Thyroid gland (tissue), 4 donors: ENCODE measurements around the gene TFB2M. TPM values are rescaled to one million over a fixed set of nuclear protein-coding genes. Genes with fewer than 3 reads are reported as not detected.

ENCODE experiments used
- DNase-seq, 2 donors: peaks; one replicate each; pipeline ENCODE4 v3.0.0-alpha.2; 2019
- H3K27ac ChIP-seq, 3 donors: fragments of 200-600 bp; sonication (generic); 1 replicate in 2 of 3; 2 replicates in 1 of 3; pipeline ENCODE4 v1.5.1; 2016 to 2019; ENCODE audit warnings: mild to moderate bottlenecking in 1 of 3, moderate library complexity in 1 of 3
- H3K27me3 ChIP-seq: fragments of 200-600 bp; sonication (generic); one replicate; pipeline ENCODE4 v1.5.1; 2019
- H3K36me3 ChIP-seq, 2 donors: fragments of 200-600 bp; sonication (generic); one replicate each; pipeline ENCODE4 v1.5.1; 2016 to 2019
- H3K4me1 ChIP-seq, 2 donors: fragments of 200-600 bp; sonication (generic); one replicate each; pipeline ENCODE4 v1.5.1; 2017 to 2019
- H3K4me3 ChIP-seq, 3 donors: fragments of 200-600 bp; sonication (generic); replicated peaks in 1 of 3; 1 replicate in 2 of 3; 2 replicates in 1 of 3; pipeline ENCODE4 v1.5.1; 2016; ENCODE audit warnings: mild to moderate bottlenecking in 1 of 3
- H3K9me3 ChIP-seq: fragments of 200-600 bp; sonication (generic); one replicate; pipeline ENCODE4 v1.5.1; 2017
- POLR2A ChIP-seq, 2 donors: fragments of 450-650 bp; IDR thresholded peaks; one replicate each; pipeline ENCODE4 v1.6.1; 2017; ENCODE audit warnings: antibody characterized with exemption in 2 of 2, mild to moderate bottlenecking in 2 of 2, moderate library complexity in 1 of 2
- WGBS, 2 donors: methylation state at CpG; one replicate each; pipeline ENCODE4 v1.1.5; 2017; 5-methylcytosine and 5-hydroxymethylcytosine counted together
- intact Hi-C: fragments of 100-400 bp; cut with DNase I; formaldehyde crosslinking; loops from one replicate; pipeline ENCODE4 v1.15.1; 2023
- total RNA-seq, 4 donors: library from RNA; depleted of rRNA; stranded (reverse); fragments of >200 nt; gene quantifications; one replicate each; pipeline ENCODE4 v1.2.3, GENCODE V29; 2016
- TF ChIP-seq, protein P1 (sequence below), 6 experiments: fragments of 200-600 bp in 3 of 6; fragments of 450-650 bp in 3 of 6; sonication (generic) in 3 of 6; IDR thresholded peaks; one replicate each; pipeline ENCODE4 v1.5.1; 2016 to 2019; ENCODE audit warnings: antibody characterized with exemption in 6 of 6, mild to moderate bottlenecking in 2 of 6, inconsistent platforms in 1 of 6, moderate library complexity in 1 of 6

The TFB2M gene
- total RNA-seq, 4 donors from 2014 or later, result 12.2 to 21.9 (median 15.9) TPM

DNA sequence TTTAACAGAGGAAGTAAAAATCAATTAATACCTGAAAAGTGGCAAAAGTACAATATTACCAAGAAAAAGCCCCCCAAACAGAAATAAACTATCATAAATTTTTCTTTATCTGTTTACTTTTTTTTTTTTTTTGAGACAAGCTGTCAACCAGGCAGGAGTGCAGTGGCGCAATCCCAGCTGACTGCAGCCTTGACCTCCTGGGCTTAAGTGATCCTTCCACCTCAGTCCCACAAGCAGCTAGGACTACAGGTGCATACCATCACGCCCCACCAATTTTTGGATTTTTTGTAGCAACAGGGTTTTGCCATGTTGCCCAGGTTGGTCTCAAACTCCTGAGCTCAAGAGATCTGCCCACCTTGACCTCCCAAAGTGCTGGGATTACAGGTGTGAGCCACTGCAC lies 8.0 kb downstream of the TFB2M start:
- intact Hi-C loops, result loop anchor here (10.0 kb wide), 1 partner anchor 53 kb away; the partner anchor contains the start of gene SMYD3
- peak; percentile 43 to 47 for DNase-seq
- peak overlapping the region in 1 of 3 donors; percentile 6 for H3K27ac ChIP-seq
- H3K4me3 ChIP-seq, result no peak overlapping the region
- peaks cover 0 to 4% of the 10 kb centered on the region in 2 donors for H3K4me1 ChIP-seq
- peaks cover 4 to 35% of the 10 kb centered on the region in 2 donors for H3K36me3 ChIP-seq
- TF ChIP-seq, protein P1, sequence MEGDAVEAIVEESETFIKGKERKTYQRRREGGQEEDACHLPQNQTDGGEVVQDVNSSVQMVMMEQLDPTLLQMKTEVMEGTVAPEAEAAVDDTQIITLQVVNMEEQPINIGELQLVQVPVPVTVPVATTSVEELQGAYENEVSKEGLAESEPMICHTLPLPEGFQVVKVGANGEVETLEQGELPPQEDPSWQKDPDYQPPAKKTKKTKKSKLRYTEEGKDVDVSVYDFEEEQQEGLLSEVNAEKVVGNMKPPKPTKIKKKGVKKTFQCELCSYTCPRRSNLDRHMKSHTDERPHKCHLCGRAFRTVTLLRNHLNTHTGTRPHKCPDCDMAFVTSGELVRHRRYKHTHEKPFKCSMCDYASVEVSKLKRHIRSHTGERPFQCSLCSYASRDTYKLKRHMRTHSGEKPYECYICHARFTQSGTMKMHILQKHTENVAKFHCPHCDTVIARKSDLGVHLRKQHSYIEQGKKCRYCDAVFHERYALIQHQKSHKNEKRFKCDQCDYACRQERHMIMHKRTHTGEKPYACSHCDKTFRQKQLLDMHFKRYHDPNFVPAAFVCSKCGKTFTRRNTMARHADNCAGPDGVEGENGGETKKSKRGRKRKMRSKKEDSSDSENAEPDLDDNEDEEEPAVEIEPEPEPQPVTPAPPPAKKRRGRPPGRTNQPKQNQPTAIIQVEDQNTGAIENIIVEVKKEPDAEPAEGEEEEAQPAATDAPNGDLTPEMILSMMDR (IDR thresholded peaks at IDR 0.05), result no peak
- TF ChIP-seq POLR2A (IDR thresholded peaks at IDR 0.05), result no peak
- H3K9me3 ChIP-seq, result no peaks in the 10 kb centered on the region
- WGBS, 2 donors, result 94 to 97% methylated on average over 2 of the region's 2 CpGs
- no peaks in the 10 kb centered on the region for H3K27me3 ChIP-seq

DNA sequence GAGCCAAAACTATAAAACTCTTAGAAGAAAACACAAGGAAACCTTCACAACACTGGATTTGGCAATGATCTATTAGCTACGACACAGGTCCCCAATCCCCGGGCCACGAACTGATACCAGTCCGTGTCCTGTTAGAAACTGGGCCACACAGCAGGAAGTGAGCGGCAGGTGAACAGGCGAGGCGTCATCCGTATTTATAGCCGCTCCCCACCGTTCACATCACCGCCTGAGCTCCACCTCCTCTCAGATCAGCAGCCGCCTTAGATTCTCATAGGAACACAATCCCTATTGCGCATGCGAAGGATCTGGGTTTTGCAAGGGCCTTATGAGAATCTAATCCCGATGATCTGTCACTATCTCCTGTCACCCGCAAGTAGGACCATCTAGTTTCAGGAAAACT lies 11.9 kb downstream of the TFB2M start:
- WGBS, 2 donors, result 98% methylated on average over 16 of the region's 16 CpGs
- intact Hi-C loops, result loop anchor here (10.0 kb wide), 1 partner anchor 49 kb away; the partner anchor contains the start of gene SMYD3
- peaks cover 6 to 24% of the 10 kb centered on the region in 2 donors for H3K36me3 ChIP-seq

DNA sequence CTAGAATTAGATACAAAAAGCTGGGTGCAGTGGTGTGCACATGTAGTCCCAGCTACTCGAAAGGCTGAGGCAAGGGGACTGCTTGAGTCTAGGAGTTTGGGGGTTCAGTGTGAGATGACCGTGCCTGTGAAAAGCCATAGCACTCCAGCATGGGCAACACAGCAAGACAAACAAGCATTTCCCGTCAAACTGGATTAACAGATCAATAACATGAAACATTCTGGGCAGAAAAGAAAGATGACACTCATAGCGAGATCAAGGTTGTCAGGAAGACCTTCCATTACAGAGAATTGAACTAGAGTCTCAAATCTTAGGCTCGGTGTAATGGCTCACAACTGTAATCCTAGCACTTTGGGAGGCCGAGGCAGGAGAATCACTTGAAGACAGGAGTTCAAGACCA lies 14.0 kb downstream of the TFB2M start:
- 88 to 97% methylated on average over 6 of the region's 6 CpGs for WGBS, 2 donors
- DNase-seq, result no peak
- H3K27me3 ChIP-seq, result no peaks in the 10 kb centered on the region
- peaks cover 33 to 38% of the 10 kb centered on the region in 2 donors for H3K4me1 ChIP-seq
- H3K9me3 ChIP-seq, result no peaks in the 10 kb centered on the region
- intact Hi-C loops, result loop anchor here (10.0 kb wide), 1 partner anchor 47 kb away; the partner anchor contains the start of gene SMYD3
- H3K36me3 ChIP-seq, result peaks cover 6 to 22% of the 10 kb centered on the region in 2 donors
- H3K4me3 ChIP-seq, result no peak overlapping the region
- TF ChIP-seq, protein P1 (IDR thresholded peaks at IDR 0.05), result no peak
- no peak for TF ChIP-seq POLR2A (IDR thresholded peaks at IDR 0.05)
- H3K27ac ChIP-seq, result peak overlapping the region in 1 of 3 donors; percentile 88

More for the DNA sequence above, 11.9 kb downstream of the TFB2M start:
- Histone ChIP-seq H3K4me3 (no peak overlapping the region), H3K27me3 (no peaks in the 10 kb centered on the region), H3K4me1 (peaks cover 20 to 21% of the 10 kb centered on the region in 2 donors), H3K27ac (no peak overlapping the region), H3K9me3 (no peaks in the 10 kb centered on the region)
- no peak for TF ChIP-seq POLR2A (IDR thresholded peaks at IDR 0.05)
- TF ChIP-seq, protein P1 (IDR thresholded peaks at IDR 0.05), result no peak
- DNase-seq, result no peak

DNA sequence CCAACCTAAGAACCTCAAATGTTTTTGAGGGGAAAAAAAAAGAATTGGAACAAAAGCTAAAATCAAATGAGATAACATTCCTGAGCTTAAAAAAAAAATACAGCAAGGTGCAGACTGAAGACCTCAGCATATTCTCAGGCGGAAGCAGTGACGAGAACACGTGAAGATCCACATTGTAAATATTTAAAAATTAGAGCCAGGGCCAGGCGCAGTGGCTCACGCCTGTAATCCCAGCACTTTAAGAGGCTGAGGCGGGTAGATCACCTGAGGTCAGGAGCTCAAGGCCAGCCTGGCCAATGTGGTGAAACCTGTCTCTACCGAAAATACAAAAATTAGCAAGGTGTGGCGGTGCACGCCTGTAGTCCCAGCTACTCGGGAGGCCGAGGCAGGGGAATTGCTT lies 15.7 kb downstream of the TFB2M start:
- H3K27ac ChIP-seq, result peak overlapping the region in 2 of 3 donors; percentile 64 to 88
- TF ChIP-seq, protein P1 (IDR thresholded peaks at IDR 0.05), result no peak
- no peak for TF ChIP-seq POLR2A (IDR thresholded peaks at IDR 0.05)
- H3K36me3 ChIP-seq, result peaks cover 6 to 15% of the 10 kb centered on the region in 2 donors
- intact Hi-C loops, result loop anchor here (10.0 kb wide), 1 partner anchor 46 kb away; the partner anchor contains the start of gene SMYD3
- H3K4me1 ChIP-seq, result peaks cover 36 to 40% of the 10 kb centered on the region in 2 donors
- no peak for DNase-seq
- H3K27me3 ChIP-seq, result no peaks in the 10 kb centered on the region
- H3K9me3 ChIP-seq, result no peaks in the 10 kb centered on the region
- WGBS, 2 donors, result 69 to 70% methylated on average over 11 of the region's 11 CpGs
- no peak overlapping the region for H3K4me3 ChIP-seq

DNA sequence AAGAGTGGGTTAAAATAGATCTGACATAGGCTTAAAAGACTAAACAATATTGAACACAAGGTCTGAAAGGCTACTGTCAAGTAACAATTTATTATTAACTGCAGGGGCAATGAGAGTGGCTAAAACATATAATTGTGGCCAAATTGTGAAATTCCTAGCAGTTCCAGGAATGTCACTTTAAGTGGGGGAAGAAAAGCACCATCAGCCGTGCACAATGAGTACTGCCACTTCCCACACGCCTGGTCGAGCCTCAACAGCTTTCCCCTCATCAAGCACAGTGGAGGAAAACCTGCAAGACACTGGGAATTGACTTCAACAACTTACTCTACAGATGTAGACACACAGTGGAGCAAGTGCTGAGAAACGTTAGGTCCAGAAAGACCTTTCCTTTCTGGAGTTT lies 16.4 kb downstream of the TFB2M start:
- peaks cover 6 to 16% of the 10 kb centered on the region in 2 donors for H3K36me3 ChIP-seq
- peak overlapping the region; percentile 18 to 88 (median 64) for H3K27ac ChIP-seq
- peaks cover 36 to 40% of the 10 kb centered on the region in 2 donors for H3K4me1 ChIP-seq
- no peaks in the 10 kb centered on the region for H3K9me3 ChIP-seq
- DNase-seq, result peak; percentile 72
- TF ChIP-seq POLR2A (IDR thresholded peaks at IDR 0.05), result no peak
- TF ChIP-seq, protein P1 (IDR thresholded peaks at IDR 0.05), result no peak
- H3K4me3 ChIP-seq, result no peak overlapping the region
- 21 to 30% methylated on average over 4 of the region's 4 CpGs for WGBS, 2 donors
- intact Hi-C loops, result loop anchor here (10.0 kb wide), 1 partner anchor 45 kb away; the partner anchor contains the start of gene SMYD3
- no peaks in the 10 kb centered on the region for H3K27me3 ChIP-seq
